C4-2B (cell line): ENCODE results near the gene ANTXR2.

ENCODE experiments used
- H3K27ac ChIP-seq: fragments of 450-650 bp; 2 replicates; pipeline ENCODE4 v1.5.1; 2017
- ZFX ChIP-seq: fragments of 450-650 bp; IDR thresholded peaks from 2 replicates; pipeline ENCODE4 v1.6.1; 2017
- TF ChIP-seq, protein P1 (sequence below): fragments of 450-650 bp; conservative IDR thresholded peaks from 2 replicates; pipeline ENCODE4 v1.5.1; 2017; ENCODE audit warnings: mild to moderate bottlenecking

Gene ANTXR2

DNA sequence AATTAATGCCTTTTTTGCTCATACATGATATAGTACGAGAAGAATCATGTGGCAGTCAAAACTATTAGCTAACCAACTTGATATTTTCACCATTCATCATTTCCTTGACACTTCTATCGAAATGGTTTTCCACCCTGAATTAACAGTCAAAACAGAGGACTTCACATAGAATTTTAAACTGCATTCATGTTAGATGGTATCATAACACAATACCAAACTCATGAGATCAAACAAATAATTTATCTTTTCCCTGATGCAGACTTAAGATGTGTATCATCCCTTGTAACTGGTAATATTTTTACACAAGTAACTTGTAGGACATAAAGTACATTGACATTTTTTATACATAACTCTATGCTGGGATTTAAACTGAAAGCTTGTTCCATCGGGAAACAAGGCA lies 18.2 kb upstream of the ANTXR2 start:
- TF ChIP-seq, protein P1, sequence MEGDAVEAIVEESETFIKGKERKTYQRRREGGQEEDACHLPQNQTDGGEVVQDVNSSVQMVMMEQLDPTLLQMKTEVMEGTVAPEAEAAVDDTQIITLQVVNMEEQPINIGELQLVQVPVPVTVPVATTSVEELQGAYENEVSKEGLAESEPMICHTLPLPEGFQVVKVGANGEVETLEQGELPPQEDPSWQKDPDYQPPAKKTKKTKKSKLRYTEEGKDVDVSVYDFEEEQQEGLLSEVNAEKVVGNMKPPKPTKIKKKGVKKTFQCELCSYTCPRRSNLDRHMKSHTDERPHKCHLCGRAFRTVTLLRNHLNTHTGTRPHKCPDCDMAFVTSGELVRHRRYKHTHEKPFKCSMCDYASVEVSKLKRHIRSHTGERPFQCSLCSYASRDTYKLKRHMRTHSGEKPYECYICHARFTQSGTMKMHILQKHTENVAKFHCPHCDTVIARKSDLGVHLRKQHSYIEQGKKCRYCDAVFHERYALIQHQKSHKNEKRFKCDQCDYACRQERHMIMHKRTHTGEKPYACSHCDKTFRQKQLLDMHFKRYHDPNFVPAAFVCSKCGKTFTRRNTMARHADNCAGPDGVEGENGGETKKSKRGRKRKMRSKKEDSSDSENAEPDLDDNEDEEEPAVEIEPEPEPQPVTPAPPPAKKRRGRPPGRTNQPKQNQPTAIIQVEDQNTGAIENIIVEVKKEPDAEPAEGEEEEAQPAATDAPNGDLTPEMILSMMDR: no peak
- TF ChIP-seq ZFX: no peak

DNA sequence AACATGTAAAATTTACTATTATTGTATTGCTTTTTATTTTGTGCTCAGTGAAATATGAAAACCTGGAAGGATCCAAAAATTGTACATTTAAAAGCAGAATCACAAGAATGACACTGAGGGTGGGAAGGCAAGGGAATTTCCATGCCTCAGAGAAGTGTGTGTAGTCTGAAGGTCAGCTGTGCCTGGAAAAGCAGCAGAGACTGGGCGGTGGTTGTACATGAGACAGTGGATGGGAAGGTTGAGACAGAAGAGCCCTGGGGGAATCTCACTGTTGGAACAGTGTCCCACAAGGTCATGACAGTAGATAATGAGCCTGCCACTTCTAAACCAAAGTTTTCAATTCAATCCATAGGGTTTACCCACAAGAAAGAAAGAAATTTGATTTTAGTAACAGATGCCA lies 17.1 kb upstream of the ANTXR2 start:
- TF ChIP-seq, protein P1: no peak
- TF ChIP-seq ZFX: no peak
- H3K27ac ChIP-seq: no peak overlapping the region

More for the DNA sequence above, 18.2 kb upstream of the ANTXR2 start:
- no peak overlapping the region for H3K27ac ChIP-seq

DNA sequence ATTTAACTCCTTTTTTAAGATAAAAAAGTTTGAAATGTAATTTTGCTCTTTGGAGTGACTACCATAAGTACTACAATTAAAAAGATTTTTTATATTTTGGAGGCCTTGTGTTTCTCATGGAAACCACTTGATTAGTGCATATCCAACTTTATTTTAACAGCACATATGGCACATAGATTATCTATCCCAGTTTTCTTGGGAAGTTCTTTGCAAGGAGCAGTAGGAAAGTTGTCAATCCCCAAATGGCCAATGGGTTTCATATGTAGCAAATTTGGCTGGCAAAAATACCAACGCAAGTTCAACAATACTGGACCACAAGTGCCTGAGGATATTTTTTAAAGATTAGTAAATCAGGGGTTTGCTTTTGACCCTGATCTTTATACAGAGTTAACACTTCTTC lies 15.4 kb upstream of the ANTXR2 start:
- no peak overlapping the region for H3K27ac ChIP-seq
- TF ChIP-seq, protein P1: no peak
- no peak for TF ChIP-seq ZFX

DNA sequence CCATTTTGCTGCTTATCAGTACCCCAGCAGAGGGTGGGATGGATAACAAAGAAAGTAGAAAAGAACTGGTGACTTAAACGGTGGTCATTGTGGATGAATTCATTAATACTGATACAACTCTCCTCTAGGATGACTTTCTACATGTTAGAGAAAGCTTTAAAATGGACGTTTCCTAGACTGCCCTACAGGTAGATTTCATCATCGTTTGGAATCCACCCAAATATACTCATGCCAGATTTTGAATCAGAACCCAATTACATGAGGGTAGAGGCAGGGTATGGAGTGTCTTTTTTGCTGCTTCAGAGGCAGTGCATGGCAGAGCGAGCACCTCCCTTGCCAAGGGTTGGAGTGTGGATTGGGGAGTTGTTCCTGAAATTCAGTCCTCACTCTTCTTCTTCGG lies 13.3 kb upstream of the ANTXR2 start:
- TF ChIP-seq, protein P1: no peak
- no peak for TF ChIP-seq ZFX

DNA sequence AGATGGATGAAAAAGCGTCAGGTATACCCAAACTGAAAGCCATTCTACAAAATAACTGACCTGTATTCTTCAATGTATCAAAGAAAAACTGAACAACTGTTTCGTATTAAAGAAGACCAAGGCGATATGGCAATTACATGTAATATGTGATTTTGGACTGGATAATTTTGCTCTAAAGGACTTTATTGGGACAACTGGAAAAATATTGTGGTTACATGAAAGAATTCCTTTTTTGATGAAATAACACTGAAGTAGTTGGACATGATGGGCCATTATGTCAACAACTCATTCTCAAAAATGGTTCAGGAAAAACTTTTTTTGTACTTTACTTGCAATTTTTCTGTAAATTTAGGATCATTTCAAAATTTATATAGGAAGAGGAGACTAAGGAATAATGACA lies 12.1 kb upstream of the ANTXR2 start:
- H3K27ac ChIP-seq: no peak overlapping the region
- no peak for TF ChIP-seq ZFX
- TF ChIP-seq, protein P1: no peak

More for the DNA sequence above, 13.3 kb upstream of the ANTXR2 start:
- H3K27ac ChIP-seq: no peak overlapping the region

DNA sequence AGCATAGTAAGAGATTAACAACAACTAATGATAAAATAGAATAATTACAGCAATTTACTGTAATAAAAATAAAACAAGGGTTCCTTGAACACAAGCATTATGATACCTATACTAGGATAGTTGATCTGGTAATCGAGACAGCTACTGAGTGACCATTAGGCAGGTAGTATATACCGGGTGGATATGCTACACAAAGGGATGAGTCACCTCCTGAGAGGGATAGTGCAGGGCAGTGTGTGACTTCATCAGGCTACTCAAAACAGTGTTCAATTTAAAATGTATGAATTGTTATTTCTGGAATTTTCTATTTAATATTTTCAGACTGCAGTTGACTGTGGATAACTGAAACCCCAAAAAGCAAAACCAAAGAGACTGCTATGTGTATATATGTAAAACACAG lies 9.7 kb upstream of the ANTXR2 start:
- H3K27ac ChIP-seq: no peak overlapping the region
- TF ChIP-seq, protein P1: no peak
- no peak for TF ChIP-seq ZFX

DNA sequence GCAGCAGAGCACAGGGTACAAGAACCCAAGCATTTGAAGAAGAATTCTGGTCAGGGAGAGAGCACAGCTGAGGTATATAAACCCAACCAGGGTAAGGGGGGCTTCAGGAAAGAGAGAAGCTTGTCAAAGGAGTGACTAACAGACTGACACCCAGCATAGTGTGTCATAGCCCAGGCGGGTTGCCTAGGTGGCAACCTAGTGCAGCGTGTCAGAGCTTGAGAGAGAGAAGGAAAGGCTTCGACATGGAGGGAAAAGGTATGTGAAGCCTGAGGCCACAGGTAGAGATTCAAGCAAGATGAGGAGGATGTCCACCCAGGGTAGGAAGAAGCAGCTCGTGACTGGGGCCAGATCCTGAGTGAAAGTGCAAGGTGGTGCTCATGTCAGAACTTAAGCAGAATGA lies 8.5 kb upstream of the ANTXR2 start:
- TF ChIP-seq ZFX: no peak
- TF ChIP-seq, protein P1: no peak
- H3K27ac ChIP-seq: no peak overlapping the region
